RWPE1 (cell line): ENCODE data around the gene CMC1.

Source experiments
- CTCF ChIA-PET: fragments of 350-600 bp; sonication (Branson Sonifier 250); formaldehyde crosslinking; extraction: SDS; loops from one replicate; lab custom pipeline; 2021; lab: Yijun Ruan, JAX
- POLR2A ChIA-PET: fragments of 400-600 bp; formaldehyde crosslinking; extraction: SDS; loops from one replicate; lab custom pipeline; 2020; ENCODE audit warnings: antibody characterized with exemption; ENCODE audit not compliant: low non-redundant PET; lab: Yijun Ruan, JAX
- DNase-seq: peaks from one replicate; pipeline ENCODE4 v3.0.0; 2012; ENCODE audit warnings: low spot score
- H3K27ac ChIP-seq: fragments of 450-650 bp; 2 replicates; pipeline ENCODE4 v1.5.1; 2017
- CTCF ChIP-seq: fragments of 450-650 bp; conservative IDR thresholded peaks from 2 replicates; pipeline ENCODE4 v1.5.1; 2017; ENCODE audit warnings: low read depth, mild to moderate bottlenecking

Gene CMC1

GRCh38 chr3:28226020-28226419 is 15.4 kb upstream of the CMC1 start:
- H3K27ac ChIP-seq: no peak overlapping the region
- ChIA-PET POLR2A (no interaction called here), CTCF (no interaction called here)
- no peak for TF ChIP-seq CTCF
- no peak for DNase-seq

DNA sequence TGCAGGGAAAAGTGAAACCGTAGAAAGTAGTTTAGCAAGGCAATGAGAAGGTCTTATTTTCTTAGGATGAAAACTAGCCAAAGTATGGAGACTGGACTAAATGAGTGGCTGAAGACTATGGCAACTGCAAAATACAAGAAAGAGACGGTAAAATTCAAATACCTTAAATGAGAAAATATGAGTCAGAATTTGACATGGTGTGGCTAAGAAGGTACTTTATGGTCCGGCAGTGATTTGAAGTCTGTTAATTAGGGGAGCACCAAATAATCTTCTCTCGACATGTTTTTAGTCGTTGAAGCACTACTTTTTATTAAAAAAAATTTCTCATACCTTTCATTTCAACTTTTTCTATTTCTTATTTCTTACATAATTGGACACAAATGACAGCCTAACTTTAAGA is 12.8 kb upstream of the CMC1 start:
- DNase-seq: no peak
- POLR2A ChIA-PET: interaction anchor here (0.6 kb wide), 1 partner anchor 87 kb away, joined by 8 read pairs; no protein-coding TSS in a partner anchor
- H3K27ac ChIP-seq: no peak overlapping the region
- CTCF ChIA-PET: no interaction called here
- no peak for TF ChIP-seq CTCF

GRCh38 chr3:28232659-28233058 is 8.8 kb upstream of the CMC1 start:
- no peak for TF ChIP-seq CTCF
- ChIA-PET CTCF (no interaction called here), POLR2A (no interaction called here)
- DNase-seq: no peak
- H3K27ac ChIP-seq: no peak overlapping the region

DNA sequence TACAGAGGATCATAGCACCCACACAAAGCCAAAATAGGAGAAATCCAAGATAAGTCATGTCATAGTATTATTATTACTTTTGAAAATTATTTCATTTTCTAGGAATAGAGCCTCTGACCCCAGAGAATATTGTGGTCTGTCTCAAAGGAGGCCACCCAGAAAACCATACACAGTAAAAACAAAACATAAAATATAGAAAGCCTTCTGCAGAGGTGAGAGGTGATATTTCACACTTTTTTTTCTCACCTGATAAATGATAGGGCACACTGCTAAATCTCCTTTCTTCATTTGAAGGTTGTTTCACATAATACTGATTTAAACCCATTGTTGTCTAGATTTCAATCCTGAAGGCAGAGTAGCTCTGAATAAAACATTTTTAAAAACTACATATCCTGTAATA is 7.0 kb upstream of the CMC1 start:
- POLR2A ChIA-PET: no interaction called here

GRCh38 chr3:28239108-28239507 is 2.3 kb upstream of the CMC1 start:
- H3K27ac ChIP-seq: no peak overlapping the region
- no peak for DNase-seq
- ChIA-PET CTCF (no interaction called here), POLR2A (no interaction called here)
- TF ChIP-seq CTCF: no peak

More for the DNA sequence above, 7.0 kb upstream of the CMC1 start:
- CTCF ChIA-PET: no interaction called here
- no peak overlapping the region for H3K27ac ChIP-seq
- TF ChIP-seq CTCF: no peak
- no peak for DNase-seq

- DNase-seq: no peak
- ChIA-PET POLR2A (no interaction called here), CTCF (no interaction called here)
- no peak overlapping the region for H3K27ac ChIP-seq
- no peak for TF ChIP-seq CTCF
Observed at GRCh38 chr3:28240441-28240840, 978 bp upstream of the CMC1 start.

- POLR2A ChIA-PET: no interaction called here
- TF ChIP-seq CTCF: no peak
- CTCF ChIA-PET: no interaction called here
- no peak overlapping the region for H3K27ac ChIP-seq
- no peak for DNase-seq
Observed at GRCh38 chr3:28242519-28242918, 1.1 kb downstream of the CMC1 start.
